IMR-90 (cell line): ENCODE data around the gene C6orf89. TPM values are rescaled to one million over a fixed set of nuclear protein-coding genes. Genes with fewer than 3 reads are reported as not detected.
A peak's percentile ranks its signal among the peaks of the same experiment; 100 is the strongest.

Experiments used
- ATAC-seq: fragments of 200-7000 bp; cut with Tn5 transposase; 2 replicates; pipeline ENCODE4 v1.9.1; 2020; ENCODE audit warnings: low read depth, mild to moderate bottlenecking, moderate library complexity
- Bru-seq: library from RNA; stranded (reverse); fragments of 400-500 nt; gene quantifications from one replicate; lab custom pipeline; 2021; lab: Mats Ljungman, UMichigan
- BruChase-seq, 2 experiments: library from RNA; stranded (reverse); fragments of 400-500 nt; gene quantifications; one replicate each; lab custom pipeline; 2021; lab: Mats Ljungman, UMichigan
- BruUV-seq: library from RNA; stranded (reverse); fragments of 400-500 nt; replicated peaks from 2 replicates; lab custom pipeline; 2021; lab: Mats Ljungman, UMichigan
- CTCF ChIA-PET: fragments of 300-600 bp; formaldehyde crosslinking; extraction: SDS; loops from one replicate; lab custom pipeline; 2021; ENCODE audit warnings: antibody characterized with exemption; lab: Yijun Ruan, JAX
- POLR2A ChIA-PET: fragments of 300-600 bp; sonication (Branson Sonifier 250); formaldehyde crosslinking; loops from one replicate; lab custom pipeline; 2022; ENCODE audit warnings: antibody characterized with exemption; ENCODE audit not compliant: unreplicated experiment; lab: Charles Lee
- DNase-seq: peaks from one replicate; pipeline ENCODE4 v3.0.0; 2013
- H2AFZ ChIP-seq: replicated peaks from 2 replicates; pipeline ENCODE3; 2013; ENCODE audit warnings: low read length, mild to moderate bottlenecking; ENCODE audit not compliant: poor library complexity
- H2AK5ac ChIP-seq: 2 replicates; pipeline ENCODE4 v1.6.1; 2013; ENCODE audit warnings: low read depth, low read length, inconsistent platforms
- H2AK9ac ChIP-seq: replicated peaks from 2 replicates; pipeline ENCODE3; 2013; ENCODE audit warnings: mild to moderate bottlenecking, low read depth, low read length, moderate library complexity; ENCODE audit not compliant: poor library complexity
- H2BK120ac ChIP-seq: 2 replicates; pipeline ENCODE4 v1.6.1; 2013; ENCODE audit warnings: low read depth, low read length, inconsistent platforms
- H2BK15ac ChIP-seq: 3 replicates; pipeline ENCODE4 v1.6.1; 2013; ENCODE audit warnings: low read depth, low read length, inconsistent platforms
- H2BK20ac ChIP-seq: 2 replicates; pipeline ENCODE4 v1.6.1; 2013; ENCODE audit warnings: low read depth, mild to moderate bottlenecking, inconsistent platforms, low read length, moderate library complexity
- H2BK5ac ChIP-seq: 2 replicates; pipeline ENCODE4 v1.6.1; 2013; ENCODE audit warnings: mild to moderate bottlenecking, low read depth, low read length, inconsistent platforms; ENCODE audit not compliant: poor library complexity, severe bottlenecking
- H3K14ac ChIP-seq: replicated peaks from 2 replicates; pipeline ENCODE4 v1.6.1; 2013; ENCODE audit warnings: low read depth, low read length, inconsistent platforms
- H3K18ac ChIP-seq: 2 replicates; pipeline ENCODE4 v1.6.1; 2013; ENCODE audit warnings: low read depth, low read length, control low read depth
- H3K23ac ChIP-seq: 2 replicates; pipeline ENCODE4 v1.6.1; 2013; ENCODE audit warnings: low read depth, low read length, inconsistent platforms
- H3K27ac ChIP-seq: 2 replicates; pipeline ENCODE4 v1.5.1; 2013; ENCODE audit warnings: mild to moderate bottlenecking, control low read depth, low read length; ENCODE audit not compliant: insufficient read depth
- H3K27me3 ChIP-seq: 2 replicates; pipeline ENCODE4 v1.6.1; 2013; ENCODE audit warnings: low read length; ENCODE audit not compliant: control insufficient read depth, insufficient read depth
- H3K36me3 ChIP-seq: 2 replicates; pipeline ENCODE4 v1.6.1; 2013; ENCODE audit warnings: low read length, mixed read lengths; ENCODE audit not compliant: control insufficient read depth, insufficient read depth
- H3K4ac ChIP-seq: 2 replicates; pipeline ENCODE4 v1.6.1; 2013; ENCODE audit warnings: low read depth, low read length, inconsistent platforms
- H3K4me1 ChIP-seq: 2 replicates; pipeline ENCODE4 v1.6.1; 2013; ENCODE audit warnings: low read length, mixed read lengths; ENCODE audit not compliant: control insufficient read depth, insufficient read depth
- H3K4me2 ChIP-seq: 2 replicates; pipeline ENCODE4 v1.6.1; 2013; ENCODE audit warnings: low read depth, mild to moderate bottlenecking, control low read depth, low read length, moderate library complexity
- H3K4me3 ChIP-seq: 2 replicates; pipeline ENCODE4 v1.5.1; 2013; ENCODE audit warnings: low read depth, mild to moderate bottlenecking, control low read depth, low read length, moderate library complexity; ENCODE audit not compliant: insufficient read depth
- H3K56ac ChIP-seq: 2 replicates; pipeline ENCODE4 v1.6.1; 2013; ENCODE audit warnings: low read length, inconsistent platforms; ENCODE audit not compliant: insufficient read depth; ENCODE audit errors: extremely low read depth
- H3K79me1 ChIP-seq, 2 experiments: 2 replicates each; pipeline ENCODE4 v1.6.1; 2013; ENCODE audit warnings: low read length in 2 of 2, inconsistent platforms in 1 of 2, low read depth in 1 of 2
- H3K9ac ChIP-seq: 2 replicates; pipeline ENCODE4 v1.6.1; 2013; ENCODE audit warnings: low read depth, low read length, control low read depth
- H3K9me1 ChIP-seq: 2 replicates; pipeline ENCODE4 v1.6.1; 2013; ENCODE audit warnings: low read length, inconsistent platforms; ENCODE audit not compliant: insufficient read depth
- H3K9me3 ChIP-seq: 2 replicates; pipeline ENCODE4 v1.6.1; 2013; ENCODE audit warnings: low read length; ENCODE audit not compliant: control insufficient read depth, insufficient read depth
- H4K20me1 ChIP-seq: 2 replicates; pipeline ENCODE4 v1.6.1; 2013; ENCODE audit warnings: low read length, inconsistent platforms; ENCODE audit not compliant: insufficient read depth
- H4K5ac ChIP-seq: 2 replicates; pipeline ENCODE4 v1.6.1; 2013; ENCODE audit warnings: mild to moderate bottlenecking, low read depth, low read length, control low read depth
- H4K8ac ChIP-seq, 2 experiments: 2 replicates each; pipeline ENCODE4 v1.6.1; 2013; ENCODE audit warnings: low read depth in 2 of 2, low read length in 2 of 2, control low read depth in 1 of 2, inconsistent platforms in 1 of 2
- H4K91ac ChIP-seq: 2 replicates; pipeline ENCODE4 v1.6.1; 2013; ENCODE audit warnings: low read depth, low read length, inconsistent platforms; ENCODE audit not compliant: insufficient read depth
- BHLHE40 ChIP-seq: fragments of 150-350 bp; IDR thresholded peaks from 2 replicates; pipeline ENCODE4 v1.6.1; 2016; ENCODE audit warnings: mild to moderate bottlenecking, low read depth, low read length
- CEBPB ChIP-seq: IDR thresholded peaks from 2 replicates; pipeline ENCODE4 v1.6.1; 2012; ENCODE audit warnings: low read depth, low read length, improper control_type of control experiment
- CHD1 ChIP-seq: IDR thresholded peaks from 2 replicates; pipeline ENCODE4 v1.6.1; 2012; ENCODE audit warnings: low read depth, low read length, improper control_type of control experiment
- FOS ChIP-seq: fragments of 150-350 bp; IDR thresholded peaks from 2 replicates; pipeline ENCODE4 v1.6.1; 2016; ENCODE audit warnings: low read depth, low read length
- MAFK ChIP-seq: IDR thresholded peaks from 2 replicates; pipeline ENCODE4 v1.6.1; 2012; ENCODE audit warnings: low read depth, low read length, improper control_type of control experiment
- MXI1 ChIP-seq: IDR thresholded peaks from 2 replicates; pipeline ENCODE4 v1.6.1; 2012; ENCODE audit warnings: low read depth, mild to moderate bottlenecking, low read length, moderate library complexity, borderline replicate concordance
- NFE2L2 ChIP-seq: fragments of 150-350 bp; IDR thresholded peaks from 2 replicates; pipeline ENCODE4 v1.6.1; 2016; ENCODE audit warnings: low read depth, mild to moderate bottlenecking, low read length
- POLR2A ChIP-seq: IDR thresholded peaks from 2 replicates; pipeline ENCODE4 v1.6.1; 2012; ENCODE audit warnings: mild to moderate bottlenecking, low read depth, low read length
- RAD21 ChIP-seq: IDR thresholded peaks from 2 replicates; pipeline ENCODE4 v1.6.1; 2012; ENCODE audit warnings: low read length, improper control_type of control experiment
- RCOR1 ChIP-seq: IDR thresholded peaks from 2 replicates; pipeline ENCODE4 v1.6.1; 2012; ENCODE audit warnings: mild to moderate bottlenecking, low read length, improper control_type of control experiment; ENCODE audit not compliant: insufficient replicate concordance
- RFX5 ChIP-seq: IDR thresholded peaks from 2 replicates; pipeline ENCODE4 v1.8.0; 2012; ENCODE audit warnings: low read depth, mild to moderate bottlenecking, low read length, moderate library complexity
- SMC3 ChIP-seq: fragments of 150-350 bp; IDR thresholded peaks from 2 replicates; pipeline ENCODE4 v1.6.1; 2016; ENCODE audit warnings: low read depth, mild to moderate bottlenecking, antibody characterized with exemption, low read length, moderate library complexity
- WGBS, 2 experiments: methylation state at CpG; one replicate each; pipeline versions ENCODE4 v1.1.5 to v1.1.7; 2013; ENCODE audit warnings: missing lambda C conversion rate in 2 of 2; ENCODE audit not compliant: insufficient read length in 1 of 2; ENCODE audit errors: extremely low coverage in 2 of 2; 5-methylcytosine and 5-hydroxymethylcytosine counted together
- dilution Hi-C: fragments of 300-500 bp; cut with HindIII; formaldehyde crosslinking; loops from one replicate; pipeline ENCODE4 v1.14.3; 2018; ENCODE audit warnings: low sequenced_read_pairs; ENCODE audit not compliant: unreplicated experiment
- in situ Hi-C: fragments of 300-500 bp; cut with MboI; formaldehyde crosslinking; loops from 3 replicates; pipeline ENCODE4 v1.14.3; 2019; ENCODE audit warnings: low sequenced_read_pairs, inconsistent platforms, mixed read lengths
- intact Hi-C: fragments of 100-400 bp; cut with micrococcal nuclease; formaldehyde crosslinking; loops from 2 replicates; pipeline ENCODE4 v1.10.0; 2022
- long read RNA-seq: library from polyadenylated mRNA; unstranded; transcript quantifications from one replicate; pipeline ENCODE4 v2.0.0, GENCODE V29; 2021; ENCODE audit not compliant: unreplicated experiment
- polyA plus RNA-seq, 3 experiments: library from polyadenylated mRNA; depleted of rRNA; stranded (reverse); fragments of >200 nt; gene quantifications; 2 replicates each; pipeline ENCODE4 v1.2.3, GENCODE V29; 2012; ENCODE audit warnings: low replicate concordance in 1 of 3
- total RNA-seq: library from RNA; depleted of rRNA; stranded (reverse); fragments of >200 nt; gene quantifications from 2 replicates; pipeline ENCODE4 v1.2.3, GENCODE V29; 2012; rRNA removed
- TF ChIP-seq, protein P1 (sequence below): fragments of 150-350 bp; IDR thresholded peaks from 2 replicates; pipeline ENCODE4 v1.6.1; 2017; ENCODE audit warnings: mild to moderate bottlenecking, antibody characterized with exemption, low read length, low read depth

Gene C6orf89, protein sequence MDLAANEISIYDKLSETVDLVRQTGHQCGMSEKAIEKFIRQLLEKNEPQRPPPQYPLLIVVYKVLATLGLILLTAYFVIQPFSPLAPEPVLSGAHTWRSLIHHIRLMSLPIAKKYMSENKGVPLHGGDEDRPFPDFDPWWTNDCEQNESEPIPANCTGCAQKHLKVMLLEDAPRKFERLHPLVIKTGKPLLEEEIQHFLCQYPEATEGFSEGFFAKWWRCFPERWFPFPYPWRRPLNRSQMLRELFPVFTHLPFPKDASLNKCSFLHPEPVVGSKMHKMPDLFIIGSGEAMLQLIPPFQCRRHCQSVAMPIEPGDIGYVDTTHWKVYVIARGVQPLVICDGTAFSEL
- 39.2 and 52.3 TPM in 2 replicates for total RNA-seq
- 26.8 and 30.8 TPM in 2 replicates for polyA plus RNA-seq (2012; rRNA removed)
- polyA plus RNA-seq (2012; cell fraction: cytosol; rRNA removed) = 11.4 and 11.6 TPM in 2 replicates
- 11.0 and 26.3 TPM in 2 replicates for polyA plus RNA-seq (2012; cell fraction: nucleus; rRNA removed; ENCODE audit: low replicate concordance)
- Bru-seq, nascent RNA = percentile 76 among the genes with signal in this experiment
- percentile 90 among the genes with signal in this experiment for BruChase-seq, experiment 1, labeled RNA remaining after a 6-hour chase
- BruChase-seq, experiment 2, labeled RNA remaining after a 2-hour chase = percentile 81 among the genes with signal in this experiment
- long read RNA-seq, full-length matches to known transcripts = 63 of 105 reads
- long read RNA-seq, partial matches to known transcripts = 17 of 105 reads
- long read RNA-seq, other reads (novel, unspliced or antisense) = 25 of 105 reads

DNA sequence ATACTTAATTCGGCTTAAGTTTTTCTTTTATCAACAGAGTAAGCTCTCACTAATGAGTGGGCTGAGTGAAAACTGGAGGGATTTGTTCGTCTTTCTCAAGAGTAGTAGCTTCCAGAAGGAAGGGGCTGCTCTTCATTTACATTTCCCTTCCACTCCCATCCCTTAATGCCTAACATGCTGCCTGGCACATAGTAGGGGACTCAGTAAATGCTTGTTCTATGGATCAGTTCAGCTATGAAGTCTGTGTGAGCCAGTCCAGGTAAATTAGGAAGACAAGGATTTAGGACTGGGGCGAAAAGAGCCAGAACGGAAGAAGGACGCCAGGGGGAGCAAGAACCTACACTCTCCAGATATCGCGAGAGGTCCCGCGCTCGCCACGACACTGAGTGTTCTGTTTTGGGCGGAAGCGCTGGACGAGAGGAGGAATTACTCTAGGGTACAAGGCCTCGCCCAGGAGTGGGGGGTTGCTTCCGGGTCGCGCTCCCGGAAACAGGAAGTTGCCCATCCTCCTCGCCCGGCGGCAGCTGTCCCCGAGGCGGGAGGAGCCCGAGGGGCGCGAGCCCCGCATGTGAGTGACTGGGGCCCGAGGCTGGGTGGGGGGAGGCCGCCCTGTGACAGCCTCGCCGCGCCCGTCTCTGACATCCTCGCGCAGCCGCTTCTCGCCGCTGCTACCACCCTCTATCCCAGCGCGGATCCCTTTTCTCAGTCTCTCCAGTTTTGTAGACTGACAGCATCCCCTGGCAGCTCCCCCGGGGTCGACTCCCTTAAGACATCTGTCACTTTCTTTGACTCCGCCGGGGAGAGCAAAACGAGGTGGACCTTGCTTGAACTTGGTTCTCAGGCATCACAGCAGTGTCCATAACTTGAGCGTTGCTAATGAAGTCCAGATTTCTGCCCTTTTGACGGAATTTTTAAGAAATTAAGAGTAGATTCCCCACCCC lies at the start of gene C6orf89:
Gene C6orf89 (plus strand): TSS at position 492 of the 941 bp plus-strand sequence. CDS start 13,493 bp downstream, outside the sequence.
- peak within 1 kb of the TSS; percentile 86 for H2BK5ac ChIP-seq
- peak within 1 kb of the TSS; percentile 92 for H2AK9ac ChIP-seq
- H3K4ac ChIP-seq = peak within 1 kb of the TSS; percentile 93
- peak within 1 kb of the TSS; percentile 80 for H3K4me3 ChIP-seq
- BruUV-seq = TSS peak; percentile 72
- no peaks in the 10 kb centered on the region for H3K27me3 ChIP-seq
- peak within 1 kb of the TSS; percentile 73 for H3K4me2 ChIP-seq
- no peaks in the 10 kb centered on the region for H3K9me3 ChIP-seq
- peak within 1 kb of the TSS; percentile 84 for H2BK20ac ChIP-seq
- intact Hi-C loops (loop anchor here (1.0 kb wide), 4 partner anchors 94 to 325 kb away; no protein-coding TSS in a partner anchor), dilution Hi-C loops (no loop called here), in situ Hi-C loops (loop anchor here (10.0 kb wide), 2 partner anchors 99 to 329 kb away; partner anchors contain the start of gene MTCH1)
- peak within 1 kb of the TSS; percentile 77 for H2AK5ac ChIP-seq
- ChIA-PET POLR2A (interaction anchor here (0.6 to 0.7 kb wide), 2 partner anchors 18 to 100 kb away, joined by 6 to 7 read pairs; partner anchors contain the start of gene MTCH1), CTCF (interaction anchor here (0.7 to 2.1 kb wide), 7 partner anchors 10 to 324 kb away, joined by 3 to 21 read pairs (median 5); no protein-coding TSS in a partner anchor)
- peak within 1 kb of the TSS; percentile 79 to 100 for H4K8ac ChIP-seq
- peak within 1 kb of the TSS; percentile 74 for H3K27ac ChIP-seq
- H3K4me1 ChIP-seq = no peaks in the 10 kb centered on the region; the same call in 1 of the 2 replicates
- peaks cover 3% of the 10 kb centered on the region; the same call in 1 of the 2 replicates for H3K9me1 ChIP-seq
- H3K18ac ChIP-seq = peak within 1 kb of the TSS; percentile 81
- peak within 1 kb of the TSS; percentile 93 for H3K9ac ChIP-seq
- peaks cover 16 to 44% of the 10 kb centered on the region in 2 experiments for H3K79me1 ChIP-seq
- peak within 1 kb of the TSS; percentile 95 for H2AFZ ChIP-seq
- peak within 1 kb of the TSS; percentile 91 for H3K23ac ChIP-seq
- peak within 1 kb of the TSS; percentile 98 for H4K91ac ChIP-seq
- H3K36me3 ChIP-seq = no peaks in the 10 kb centered on the region
- H2BK15ac ChIP-seq = peak within 1 kb of the TSS; percentile 91
- peak; percentile 96 for DNase-seq
- ATAC-seq = peak; percentile 100
- H2BK120ac ChIP-seq = peak within 1 kb of the TSS; percentile 89
- peak within 1 kb of the TSS; percentile 94 for H3K14ac ChIP-seq
- H4K20me1 ChIP-seq = no peaks in the 10 kb centered on the region
- peak within 1 kb of the TSS; percentile 91 for H3K56ac ChIP-seq
- WGBS, 2 experiments = 0% methylated on average over 2 of the region's 48 CpGs; no CpG with 5 or more reads in 1 of the 2 experiments
- H4K5ac ChIP-seq = peak within 1 kb of the TSS; percentile 96
- TF ChIP-seq SMC3 (peak; percentile 93), POLR2A (peak; percentile 56; the same call in 1 of the 2 replicates), NFE2L2 (no peak), MXI1 (0 out of 2 replicates have a peak, but pooled peaks have one; percentile 66), BHLHE40 (peak; percentile 21; the same call in 1 of the 2 replicates), MAFK (no peak), RFX5 (no peak), CEBPB (no peak), CHD1 (no peak), RCOR1 (no peak), FOS (no peak), RAD21 (peak; percentile 62)
- TF ChIP-seq, protein P1, sequence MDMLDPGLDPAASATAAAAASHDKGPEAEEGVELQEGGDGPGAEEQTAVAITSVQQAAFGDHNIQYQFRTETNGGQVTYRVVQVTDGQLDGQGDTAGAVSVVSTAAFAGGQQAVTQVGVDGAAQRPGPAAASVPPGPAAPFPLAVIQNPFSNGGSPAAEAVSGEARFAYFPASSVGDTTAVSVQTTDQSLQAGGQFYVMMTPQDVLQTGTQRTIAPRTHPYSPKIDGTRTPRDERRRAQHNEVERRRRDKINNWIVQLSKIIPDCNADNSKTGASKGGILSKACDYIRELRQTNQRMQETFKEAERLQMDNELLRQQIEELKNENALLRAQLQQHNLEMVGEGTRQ = no peak
